ENCODE data around the gene SP6.

SP6 gene

DNA sequence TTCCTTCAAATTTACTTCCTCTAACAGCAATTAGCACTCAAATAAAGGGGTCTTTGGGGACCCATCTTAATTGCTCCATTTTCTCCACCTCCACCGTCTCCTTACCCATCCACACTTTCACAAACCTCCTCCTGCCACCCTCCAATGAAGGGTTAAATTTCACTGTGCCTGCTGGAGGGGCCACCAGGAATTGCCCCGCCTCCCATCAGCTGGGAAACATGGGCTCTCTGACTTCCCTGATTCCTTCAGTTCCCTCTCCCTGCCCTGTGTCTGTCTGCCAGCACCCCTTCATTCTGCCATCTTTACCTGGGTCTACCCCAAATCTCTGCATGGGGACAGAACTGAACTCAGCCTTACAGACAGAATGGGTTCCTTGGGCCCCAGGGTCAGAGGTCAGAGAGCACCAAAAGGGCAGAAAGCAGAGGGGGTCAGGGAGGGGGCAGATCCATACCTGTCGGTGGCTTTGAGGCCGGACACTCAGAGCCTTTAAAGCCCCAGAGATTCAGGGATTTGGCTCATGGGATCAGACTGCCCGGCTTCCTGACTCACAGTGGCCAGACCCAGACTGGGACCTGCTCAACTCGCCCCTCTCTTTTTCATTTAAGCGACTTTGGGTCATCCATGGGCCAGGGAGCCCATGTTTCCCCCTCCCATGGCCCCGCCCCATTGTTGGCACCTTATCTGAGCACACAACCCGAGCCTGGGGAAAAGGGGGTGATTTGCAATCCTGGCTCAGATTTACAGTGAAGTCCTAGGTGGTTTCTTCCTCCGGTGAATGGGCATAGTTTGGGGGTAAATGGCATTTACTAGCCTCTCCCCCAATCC lies 27.5 kb upstream of the SP6 start:
- TF ChIP-seq, protein P1, sequence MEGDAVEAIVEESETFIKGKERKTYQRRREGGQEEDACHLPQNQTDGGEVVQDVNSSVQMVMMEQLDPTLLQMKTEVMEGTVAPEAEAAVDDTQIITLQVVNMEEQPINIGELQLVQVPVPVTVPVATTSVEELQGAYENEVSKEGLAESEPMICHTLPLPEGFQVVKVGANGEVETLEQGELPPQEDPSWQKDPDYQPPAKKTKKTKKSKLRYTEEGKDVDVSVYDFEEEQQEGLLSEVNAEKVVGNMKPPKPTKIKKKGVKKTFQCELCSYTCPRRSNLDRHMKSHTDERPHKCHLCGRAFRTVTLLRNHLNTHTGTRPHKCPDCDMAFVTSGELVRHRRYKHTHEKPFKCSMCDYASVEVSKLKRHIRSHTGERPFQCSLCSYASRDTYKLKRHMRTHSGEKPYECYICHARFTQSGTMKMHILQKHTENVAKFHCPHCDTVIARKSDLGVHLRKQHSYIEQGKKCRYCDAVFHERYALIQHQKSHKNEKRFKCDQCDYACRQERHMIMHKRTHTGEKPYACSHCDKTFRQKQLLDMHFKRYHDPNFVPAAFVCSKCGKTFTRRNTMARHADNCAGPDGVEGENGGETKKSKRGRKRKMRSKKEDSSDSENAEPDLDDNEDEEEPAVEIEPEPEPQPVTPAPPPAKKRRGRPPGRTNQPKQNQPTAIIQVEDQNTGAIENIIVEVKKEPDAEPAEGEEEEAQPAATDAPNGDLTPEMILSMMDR (IDR thresholded peaks at IDR 0.05; ENCODE audit: control insufficient read depth, extremely low read depth, insufficient read depth): no peak
- H3K4me3 ChIP-seq (ENCODE audit: low read depth, low read length): no peak overlapping the region
- no peak for DNase-seq (ENCODE audit: low read depth)

DNA sequence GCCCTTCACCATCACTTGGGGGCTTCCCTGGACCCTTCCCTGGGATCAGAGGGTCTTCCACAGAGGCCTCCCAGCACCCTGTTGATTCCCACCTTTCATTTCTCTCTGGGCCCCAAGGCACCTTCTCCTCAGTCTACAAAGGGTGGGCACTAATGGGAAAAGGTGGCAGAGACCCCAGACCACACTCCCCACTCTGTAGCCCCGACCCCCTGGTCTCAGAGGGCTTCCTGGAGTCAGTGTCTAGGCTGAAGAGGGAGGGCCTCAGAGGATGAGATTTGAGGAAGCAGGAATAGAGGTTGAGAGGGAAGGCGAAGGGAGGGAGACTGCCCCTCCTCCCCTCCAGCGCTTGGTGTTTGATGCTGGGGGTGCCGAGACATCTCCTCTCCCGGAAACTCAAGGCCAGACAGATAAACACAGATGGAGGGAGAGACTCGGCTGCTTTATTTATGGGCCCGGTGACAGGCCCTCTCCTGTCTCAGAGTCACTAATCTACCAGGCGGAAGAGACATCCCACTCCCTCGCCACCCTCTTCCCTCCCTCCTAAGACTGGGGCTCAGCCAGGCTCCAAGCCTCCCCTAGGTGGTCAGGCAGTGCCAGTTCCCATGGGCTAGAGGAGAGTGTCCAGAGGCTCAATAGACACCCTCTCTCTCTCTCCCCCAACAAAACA lies 26.5 kb upstream of the SP6 start:
- DNase-seq (ENCODE audit: low read depth): no peak
- H3K4me3 ChIP-seq (ENCODE audit: low read depth, low read length): no peak overlapping the region
- TF ChIP-seq, protein P1 (IDR thresholded peaks at IDR 0.05; ENCODE audit: control insufficient read depth, extremely low read depth, insufficient read depth): no peak

DNA sequence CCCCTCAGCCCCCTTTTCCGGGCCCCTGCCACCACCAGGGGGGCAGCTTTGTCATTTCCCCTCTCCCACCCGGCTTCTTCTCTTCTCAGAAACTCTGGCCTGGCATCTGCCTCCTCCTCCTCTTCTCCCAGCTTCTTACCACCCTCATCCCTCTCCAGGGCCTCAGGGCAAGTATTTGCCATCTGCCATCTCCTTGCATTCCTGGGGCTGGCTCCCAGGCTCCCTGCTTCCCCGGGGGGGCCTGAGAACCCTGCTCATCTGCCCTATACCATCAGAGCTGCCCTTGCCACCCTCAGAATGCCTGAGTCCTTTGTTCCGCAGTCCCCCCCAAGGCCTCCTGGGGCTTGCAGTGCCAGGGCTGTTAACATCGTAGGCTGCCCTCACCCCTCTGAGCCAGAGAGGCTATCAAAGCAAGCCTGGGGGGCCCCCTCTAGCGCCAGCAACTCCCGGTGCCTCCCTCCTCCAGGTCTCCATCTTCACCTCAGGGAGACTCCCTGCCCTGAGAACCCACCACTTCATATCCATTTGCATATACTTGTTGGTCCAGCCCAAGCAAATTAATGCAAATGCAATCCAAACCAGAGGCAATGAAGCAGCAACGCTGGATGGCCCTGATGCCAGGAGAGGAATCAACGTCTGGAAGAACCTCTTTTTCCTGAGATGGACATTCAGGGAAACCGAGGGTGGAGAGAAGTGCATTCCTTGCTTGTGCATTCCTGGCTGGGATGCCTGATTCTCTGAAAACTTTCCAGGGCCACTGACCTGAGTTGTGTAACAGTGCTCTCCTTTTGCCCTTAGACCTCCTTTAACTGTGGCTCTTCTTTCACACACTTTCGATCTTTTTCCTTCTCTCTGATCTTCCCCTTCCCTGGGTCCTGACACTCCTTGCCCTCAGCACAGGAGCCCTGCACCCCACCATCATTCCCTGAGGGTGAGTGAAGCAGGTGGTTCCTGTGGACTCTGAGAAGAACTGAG lies 24.3 kb upstream of the SP6 start:
- no peak overlapping the region for H3K4me3 ChIP-seq (ENCODE audit: low read depth, low read length)
- TF ChIP-seq, protein P1 (IDR thresholded peaks at IDR 0.05; ENCODE audit: control insufficient read depth, extremely low read depth, insufficient read depth): no peak
- no peak for DNase-seq (ENCODE audit: low read depth)

DNA sequence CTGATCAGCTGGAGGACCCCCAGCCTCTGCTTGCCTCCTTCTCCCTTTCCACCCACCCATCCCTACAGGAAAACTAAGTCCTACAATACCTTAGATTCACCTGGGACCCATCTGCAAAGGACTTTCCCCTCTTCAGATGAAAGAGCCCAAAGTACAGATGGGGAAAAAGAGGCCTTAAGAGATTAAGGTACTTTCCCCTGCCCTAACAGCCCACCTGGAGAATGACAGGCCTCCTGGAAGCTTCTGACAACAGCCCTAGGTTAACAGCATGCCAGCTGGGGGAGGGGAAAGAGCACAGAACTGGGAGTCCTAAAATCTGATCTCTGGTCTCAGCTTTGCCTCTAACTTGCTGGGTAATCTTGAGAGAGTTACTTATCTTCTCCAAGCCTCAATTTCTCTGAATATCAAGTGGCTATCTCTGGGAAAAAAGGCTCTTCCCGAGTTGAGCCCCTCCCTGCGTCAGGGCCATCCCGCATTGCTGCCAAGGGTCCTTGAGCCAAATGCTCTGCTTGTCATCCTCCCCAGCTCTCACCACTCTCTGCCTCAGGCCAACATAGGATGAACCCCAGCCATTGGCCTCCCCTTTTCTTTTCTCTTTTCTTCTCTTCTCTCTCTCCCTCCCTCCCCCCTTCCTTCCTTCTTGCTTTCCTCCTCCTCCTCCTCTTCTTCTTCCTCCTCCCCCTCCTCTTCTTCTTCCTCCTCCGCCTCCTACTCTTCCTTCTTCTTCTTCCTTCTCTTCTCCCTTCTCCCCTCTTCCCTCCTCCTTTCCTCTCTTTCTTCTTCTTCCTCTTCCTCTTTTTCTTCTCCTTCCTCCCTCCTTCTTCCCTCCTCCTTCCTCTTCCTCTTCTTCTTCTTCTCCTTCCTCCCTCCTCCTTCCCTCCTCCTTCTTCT lies 22.5 kb upstream of the SP6 start:
- TF ChIP-seq, protein P1 (IDR thresholded peaks at IDR 0.05; ENCODE audit: control insufficient read depth, extremely low read depth, insufficient read depth): no peak
- H3K4me3 ChIP-seq (ENCODE audit: low read depth, low read length): no peak overlapping the region
- DNase-seq (ENCODE audit: low read depth): no peak

DNA sequence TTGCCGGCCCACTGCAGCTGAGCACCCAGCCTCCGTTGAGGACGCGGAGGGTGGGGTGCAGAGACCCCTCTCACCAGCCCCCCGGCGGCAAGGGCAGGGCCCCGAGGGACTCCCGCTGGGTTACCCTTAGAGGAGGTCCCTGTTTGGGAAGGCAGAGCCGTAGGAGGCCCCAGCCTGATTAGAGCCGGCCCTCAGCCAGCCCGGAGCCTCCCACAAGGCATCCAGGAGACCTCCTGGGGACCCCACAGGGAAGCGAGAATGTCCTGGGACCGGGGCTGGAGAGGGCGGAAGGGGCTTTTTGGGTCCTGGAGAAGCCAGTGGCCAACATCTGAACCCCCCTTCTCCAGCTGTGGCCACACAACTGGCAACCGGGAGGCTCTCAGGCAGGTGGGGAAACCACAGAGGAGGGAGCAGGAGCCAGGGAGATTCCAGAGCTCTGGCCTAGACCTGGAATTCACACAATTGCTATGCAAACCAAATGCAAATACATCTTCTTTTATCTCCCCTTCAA lies 21.7 kb upstream of the SP6 start:
- DNase-seq (ENCODE audit: low read depth): no peak
- TF ChIP-seq, protein P1 (IDR thresholded peaks at IDR 0.05; ENCODE audit: control insufficient read depth, extremely low read depth, insufficient read depth): no peak

More for the DNA sequence above, 21.7 kb upstream of the SP6 start:
- H3K4me3 ChIP-seq (ENCODE audit: low read depth, low read length): no peak overlapping the region

Measured in LNCaP clone FGC (cell line).